ENCODE results near the gene TSPAN18. TPM values are rescaled to one million over a fixed set of nuclear protein-coding genes. Genes with fewer than 3 reads are reported as not detected.

Gene TSPAN18
- total RNA-seq, 2 experiments from 2014 or later, result not detected

DNA sequence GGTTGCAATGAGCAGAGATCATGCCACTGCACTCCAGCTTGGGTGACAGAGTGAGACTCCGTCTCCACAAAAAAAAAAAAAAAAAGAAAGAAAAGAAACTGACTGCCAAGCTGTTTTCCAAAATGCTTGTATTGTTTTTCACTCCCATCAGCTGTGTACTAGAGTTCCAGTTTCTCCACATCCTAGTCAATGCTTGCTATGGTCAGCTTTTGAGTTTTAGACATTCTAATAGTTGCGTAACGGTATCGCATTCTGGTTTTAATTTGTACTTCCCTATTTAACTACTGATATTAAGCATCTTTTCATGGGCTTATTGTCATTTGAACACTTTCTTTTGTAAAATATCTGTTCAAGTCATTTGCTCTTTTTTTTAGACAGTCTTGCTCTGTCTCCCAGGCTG, 55.7 kb downstream of the TSPAN18 start:
- Histone ChIP-seq H4K20me1 (ENCODE audit: insufficient read depth, low read length) (no peaks in the 10 kb centered on the region), H3K4me1 (ENCODE audit: insufficient read depth, low read length, poor library complexity, severe bottlenecking) (no peaks in the 10 kb centered on the region), H3K79me2 (ENCODE audit: insufficient read depth, low read depth, low read length) (no peaks in the 10 kb centered on the region), H3K4me2 (ENCODE audit: low read length) (no peak overlapping the region), H3K36me3 (ENCODE audit: insufficient read depth, low read length) (no peaks in the 10 kb centered on the region), H3K27ac (ENCODE audit: low read depth, low read length, poor library complexity, severe bottlenecking) (no peak overlapping the region), H2AFZ (ENCODE audit: low read length) (no peak overlapping the region), H3K4me3 (ENCODE audit: low read depth, low read length, poor library complexity, severe bottlenecking) (no peak overlapping the region), H3K9me3 (ENCODE audit: low read length) (no peaks in the 10 kb centered on the region), H3K9me2 (ENCODE audit: insufficient read depth, low read length) (no peaks in the 10 kb centered on the region)
- intact Hi-C loops (cut with micrococcal nuclease; ENCODE audit: unreplicated experiment), result no loop called here
- DNase-seq (ENCODE audit: low spot score), result no peak
- ChIA-PET CTCF (ENCODE audit: unreplicated experiment) (no interaction called here), POLR2A (interaction anchor here (0.6 kb wide), 1 partner anchor 48 kb away, joined by 5 read pairs; no protein-coding TSS in a partner anchor)
- BruUV-seq (replicated peaks), result no TSS peak
- TF ChIP-seq, protein P1, sequence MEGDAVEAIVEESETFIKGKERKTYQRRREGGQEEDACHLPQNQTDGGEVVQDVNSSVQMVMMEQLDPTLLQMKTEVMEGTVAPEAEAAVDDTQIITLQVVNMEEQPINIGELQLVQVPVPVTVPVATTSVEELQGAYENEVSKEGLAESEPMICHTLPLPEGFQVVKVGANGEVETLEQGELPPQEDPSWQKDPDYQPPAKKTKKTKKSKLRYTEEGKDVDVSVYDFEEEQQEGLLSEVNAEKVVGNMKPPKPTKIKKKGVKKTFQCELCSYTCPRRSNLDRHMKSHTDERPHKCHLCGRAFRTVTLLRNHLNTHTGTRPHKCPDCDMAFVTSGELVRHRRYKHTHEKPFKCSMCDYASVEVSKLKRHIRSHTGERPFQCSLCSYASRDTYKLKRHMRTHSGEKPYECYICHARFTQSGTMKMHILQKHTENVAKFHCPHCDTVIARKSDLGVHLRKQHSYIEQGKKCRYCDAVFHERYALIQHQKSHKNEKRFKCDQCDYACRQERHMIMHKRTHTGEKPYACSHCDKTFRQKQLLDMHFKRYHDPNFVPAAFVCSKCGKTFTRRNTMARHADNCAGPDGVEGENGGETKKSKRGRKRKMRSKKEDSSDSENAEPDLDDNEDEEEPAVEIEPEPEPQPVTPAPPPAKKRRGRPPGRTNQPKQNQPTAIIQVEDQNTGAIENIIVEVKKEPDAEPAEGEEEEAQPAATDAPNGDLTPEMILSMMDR (conservative IDR thresholded peaks at IDR 0.05; ENCODE audit: low read length), result no peak
- TF ChIP-seq EZH2phosphoT487 (IDR thresholded peaks at IDR 0.05; ENCODE audit: borderline replicate concordance, low read depth, low read length), result no peak

DNA sequence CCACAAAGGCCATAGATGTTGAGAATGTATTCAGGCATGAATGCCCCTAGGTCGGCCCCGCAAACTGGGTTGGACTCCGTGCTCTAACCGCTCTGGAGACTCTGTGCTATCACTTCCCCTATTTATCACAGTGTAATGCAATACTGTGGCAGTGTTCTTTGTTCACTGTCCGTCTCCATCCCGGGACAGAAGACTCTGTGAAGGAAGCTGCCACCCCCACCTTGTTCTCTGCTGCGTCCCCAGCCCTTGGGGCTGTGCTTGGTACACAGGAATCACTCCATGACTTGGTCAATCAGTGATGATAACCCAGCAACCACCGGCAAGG, 57.6 kb downstream of the TSPAN18 start:
- no peaks in the 10 kb centered on the region for H3K4me1 ChIP-seq (ENCODE audit: insufficient read depth, low read length, poor library complexity, severe bottlenecking)
- H3K4me2 ChIP-seq (ENCODE audit: low read length), result no peak overlapping the region
- no peak overlapping the region for H2AFZ ChIP-seq (ENCODE audit: low read length)
- H3K9me3 ChIP-seq (ENCODE audit: low read length), result no peaks in the 10 kb centered on the region
- POLR2A ChIA-PET, result no interaction called here
- H3K27ac ChIP-seq (ENCODE audit: low read depth, low read length, poor library complexity, severe bottlenecking), result no peak overlapping the region
- DNase-seq (ENCODE audit: low spot score), result no peak
- BruUV-seq (replicated peaks), result no TSS peak
- intact Hi-C loops (cut with micrococcal nuclease; ENCODE audit: unreplicated experiment), result no loop called here
- H3K79me2 ChIP-seq (ENCODE audit: insufficient read depth, low read depth, low read length), result no peaks in the 10 kb centered on the region
- no peaks in the 10 kb centered on the region for H4K20me1 ChIP-seq (ENCODE audit: insufficient read depth, low read length)
- H3K9me2 ChIP-seq (ENCODE audit: insufficient read depth, low read length), result no peaks in the 10 kb centered on the region
- TF ChIP-seq, protein P1 (conservative IDR thresholded peaks at IDR 0.05; ENCODE audit: low read length), result no peak
- no peak for TF ChIP-seq EZH2phosphoT487 (IDR thresholded peaks at IDR 0.05; ENCODE audit: borderline replicate concordance, low read depth, low read length)
- no peaks in the 10 kb centered on the region for H3K36me3 ChIP-seq (ENCODE audit: insufficient read depth, low read length)
- CTCF ChIA-PET (ENCODE audit: unreplicated experiment), result no interaction called here
- H3K4me3 ChIP-seq (ENCODE audit: low read depth, low read length, poor library complexity, severe bottlenecking), result no peak overlapping the region

DNA sequence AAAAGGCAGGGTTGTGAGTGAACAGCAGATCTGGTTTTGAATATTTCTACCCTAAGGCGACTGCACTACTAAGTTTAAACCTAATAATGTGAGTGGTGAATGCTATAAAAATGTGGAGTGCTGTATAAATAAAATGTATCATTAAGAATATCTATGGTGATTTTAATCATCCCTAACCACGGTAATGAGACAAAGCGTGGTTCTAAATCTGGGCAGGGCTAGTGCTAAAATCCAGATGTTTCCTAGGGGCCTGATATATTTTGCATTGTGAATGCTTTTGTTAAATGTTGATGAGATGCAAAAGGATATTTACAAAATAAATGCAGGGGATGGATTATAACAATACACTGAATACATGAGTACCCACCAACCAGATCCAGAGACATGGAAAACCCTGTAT, 58.1 kb downstream of the TSPAN18 start:
- ChIA-PET POLR2A (no interaction called here), CTCF (ENCODE audit: unreplicated experiment) (no interaction called here)
- no TSS peak for BruUV-seq (replicated peaks)
- TF ChIP-seq, protein P1 (conservative IDR thresholded peaks at IDR 0.05; ENCODE audit: low read length), result no peak
- no peak for TF ChIP-seq EZH2phosphoT487 (IDR thresholded peaks at IDR 0.05; ENCODE audit: borderline replicate concordance, low read depth, low read length)
- Histone ChIP-seq H3K4me2 (ENCODE audit: low read length) (no peak overlapping the region), H3K9me3 (ENCODE audit: low read length) (no peaks in the 10 kb centered on the region), H3K79me2 (ENCODE audit: insufficient read depth, low read depth, low read length) (no peaks in the 10 kb centered on the region), H3K9me2 (ENCODE audit: insufficient read depth, low read length) (no peaks in the 10 kb centered on the region), H4K20me1 (ENCODE audit: insufficient read depth, low read length) (no peaks in the 10 kb centered on the region), H3K4me3 (ENCODE audit: low read depth, low read length, poor library complexity, severe bottlenecking) (no peak overlapping the region), H2AFZ (ENCODE audit: low read length) (no peak overlapping the region), H3K36me3 (ENCODE audit: insufficient read depth, low read length) (no peaks in the 10 kb centered on the region), H3K27ac (ENCODE audit: low read depth, low read length, poor library complexity, severe bottlenecking) (no peak overlapping the region), H3K4me1 (ENCODE audit: insufficient read depth, low read length, poor library complexity, severe bottlenecking) (no peaks in the 10 kb centered on the region)
- intact Hi-C loops (cut with micrococcal nuclease; ENCODE audit: unreplicated experiment), result no loop called here
- no peak for DNase-seq (ENCODE audit: low spot score)
